ENCODE measurements around the gene IREB2. TPM values are rescaled to one million over a fixed set of nuclear protein-coding genes. Genes with fewer than 3 reads are reported as not detected.
"Not testable (repeated sequence)": the region's sequence is repeated elsewhere in the genome, so short reads cannot be mapped to it uniquely, and the experiment has no call there.

The IREB2 gene
- total RNA-seq, 2 experiments from 2014 or later, result 57.8 to 61.5 TPM

DNA sequence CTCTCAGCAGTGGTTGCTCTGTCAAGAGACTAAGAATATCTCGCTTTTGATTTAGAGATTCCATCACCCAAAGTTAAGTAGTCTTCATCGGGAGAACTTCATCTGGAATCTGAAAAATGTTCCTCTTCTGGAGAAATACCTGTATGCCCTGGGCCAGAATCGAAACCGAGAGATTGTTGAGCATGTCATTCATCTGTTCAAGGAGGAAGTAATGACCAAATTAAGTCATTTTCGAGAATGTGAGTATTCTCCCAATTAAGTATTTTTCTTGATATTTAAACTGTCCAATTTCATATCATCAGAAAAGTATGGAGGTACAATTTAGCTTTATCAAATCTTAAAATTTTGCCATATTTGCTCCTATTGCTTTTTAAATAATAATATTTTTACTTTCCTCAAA lies 89.3 kb downstream of the IREB2 start:
- Mint-ChIP-seq H3K4me1 (no peaks in the 10 kb centered on the region), H3K27ac (no peak overlapping the region), H3K27me3 (peaks cover 5% of the 10 kb centered on the region), H3K36me3 (ENCODE audit: low read depth) (peaks cover 4% of the 10 kb centered on the region), H3K4me3 (no peak overlapping the region), H3K9me3 (no peaks in the 10 kb centered on the region)
- ChIA-PET CTCF (no interaction called here), POLR2A (interaction anchor here (0.7 kb wide), 1 partner anchor 9 kb away, joined by 3 read pairs; no protein-coding TSS in a partner anchor)
- DNase-seq, result no peak

DNA sequence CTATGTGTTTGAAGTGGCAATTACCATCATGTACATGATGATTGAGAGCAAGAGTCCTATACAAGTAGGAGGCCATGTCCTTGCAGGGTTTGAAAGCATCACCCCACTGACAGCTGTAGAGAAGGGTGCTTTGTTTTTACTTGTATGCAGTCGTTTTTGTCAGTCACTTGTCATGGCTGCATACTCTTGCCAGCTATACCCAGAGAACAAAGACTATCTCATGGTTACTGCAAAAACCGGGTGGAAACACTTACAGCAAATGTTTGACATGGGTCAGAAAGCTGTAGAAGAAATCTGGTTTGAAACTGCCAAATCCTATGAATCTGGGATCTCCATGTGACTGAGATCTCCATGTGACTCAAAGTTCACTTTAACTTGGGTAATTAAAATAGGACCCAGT lies 95.3 kb downstream of the IREB2 start:
- H3K36me3 Mint-ChIP-seq (ENCODE audit: low read depth), result no peaks in the 10 kb centered on the region
- H3K27me3 Mint-ChIP-seq, result no peaks in the 10 kb centered on the region
- no peak overlapping the region for H3K4me3 Mint-ChIP-seq
- no peaks in the 10 kb centered on the region for H3K9me3 Mint-ChIP-seq
- ChIA-PET CTCF (no interaction called here), POLR2A (interaction anchor here (1.3 kb wide), 1 partner anchor 96 kb away, joined by 3 read pairs; no protein-coding TSS in a partner anchor)
- H3K27ac Mint-ChIP-seq, result no peak overlapping the region
- no peak for DNase-seq
- no peaks in the 10 kb centered on the region for H3K4me1 Mint-ChIP-seq

DNA sequence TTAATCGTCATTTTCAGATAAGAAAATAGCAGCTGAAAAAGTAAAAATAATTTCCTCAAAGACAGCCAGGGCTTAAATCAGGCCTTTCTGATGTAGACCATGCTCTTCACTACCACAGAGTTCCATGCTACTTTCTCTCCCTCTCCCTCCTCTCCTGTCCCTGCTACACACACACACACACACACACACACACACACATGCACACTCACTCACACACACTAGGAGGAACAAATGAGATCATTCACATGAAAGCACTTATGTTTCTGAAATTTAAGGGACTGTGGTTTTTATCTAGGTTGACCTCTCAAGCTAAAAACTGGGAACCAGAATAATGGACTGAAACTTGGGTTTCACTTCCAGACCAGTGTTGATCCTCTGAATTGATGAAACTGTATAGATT lies 98.1 kb downstream of the IREB2 start:
- no peaks in the 10 kb centered on the region for H3K9me3 Mint-ChIP-seq
- DNase-seq, result no peak

DNA sequence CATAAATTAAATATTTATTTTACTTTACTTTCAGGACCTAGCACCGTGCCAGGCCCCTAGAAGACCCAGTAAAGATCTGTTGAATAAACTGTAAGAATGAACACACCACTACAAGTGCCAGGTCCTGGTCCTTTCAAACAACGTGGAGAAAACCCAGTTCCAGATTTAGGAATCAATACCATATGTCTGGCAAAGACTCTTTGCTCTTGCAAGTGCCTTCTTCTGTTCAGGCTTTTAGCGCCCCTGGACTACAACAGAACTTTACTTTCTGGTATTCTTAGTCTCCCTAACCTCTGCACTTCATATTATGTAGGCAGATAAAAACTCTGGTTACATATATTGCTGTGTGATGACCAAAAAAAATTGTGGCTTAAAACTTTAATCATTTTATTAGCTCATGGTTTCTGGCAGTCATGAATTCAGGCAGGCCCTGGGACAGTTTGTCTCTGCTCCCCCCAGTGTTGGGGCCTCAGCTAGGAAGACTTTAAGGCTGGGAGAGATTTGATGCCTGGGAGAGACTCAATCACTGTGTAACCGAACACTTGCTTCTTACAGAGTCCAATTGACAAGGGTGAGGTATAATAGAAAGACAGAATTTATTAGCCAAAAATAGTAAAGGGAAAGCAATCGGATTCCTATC lies 99.4 kb downstream of the IREB2 start:
- POLR2A ChIA-PET, result no interaction called here
- no peak for DNase-seq

More for the DNA sequence above, 98.1 kb downstream of the IREB2 start:
- Mint-ChIP-seq H3K4me1 (peaks cover 12% of the 10 kb centered on the region), H3K36me3 (ENCODE audit: low read depth) (peaks cover 15% of the 10 kb centered on the region), H3K27ac (no peak overlapping the region), H3K4me3 (no peak overlapping the region), H3K27me3 (no peaks in the 10 kb centered on the region)
- POLR2A ChIA-PET, result no interaction called here
- CTCF ChIA-PET, result no interaction called here

DNA sequence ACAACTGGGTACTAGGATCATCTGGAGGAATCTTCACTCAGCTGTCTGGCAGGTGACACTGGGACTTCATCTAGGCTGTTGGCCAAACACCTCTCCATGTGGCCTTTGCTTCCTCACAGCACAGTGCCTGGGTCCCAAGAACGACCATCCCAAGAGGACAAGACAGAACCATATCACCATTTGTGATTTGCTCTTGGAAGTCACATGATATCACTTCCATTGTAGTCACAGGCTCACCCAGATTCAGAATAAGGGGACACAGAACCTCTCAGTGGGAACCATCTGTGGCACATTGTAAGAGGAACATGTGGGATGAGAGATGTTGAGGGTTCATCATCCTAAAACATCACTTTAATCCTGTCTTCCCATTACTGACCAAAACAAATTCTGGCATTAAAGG lies 100.3 kb downstream of the IREB2 start:
- CTCF ChIA-PET, result no interaction called here
- no peak overlapping the region for H3K27ac Mint-ChIP-seq
- POLR2A ChIA-PET, result no interaction called here
- no peaks in the 10 kb centered on the region for H3K27me3 Mint-ChIP-seq
- no peak for DNase-seq
- peaks cover 31% of the 10 kb centered on the region for H3K4me1 Mint-ChIP-seq
- no peaks in the 10 kb centered on the region for H3K9me3 Mint-ChIP-seq
- peaks cover 35% of the 10 kb centered on the region for H3K36me3 Mint-ChIP-seq (ENCODE audit: low read depth)
- H3K4me3 Mint-ChIP-seq, result peak overlapping the region; percentile 47

More for the DNA sequence above, 99.4 kb downstream of the IREB2 start:
- H3K27me3 Mint-ChIP-seq, result no peaks in the 10 kb centered on the region
- CTCF ChIA-PET, result no interaction called here
- no peak overlapping the region for H3K27ac Mint-ChIP-seq
- H3K4me3 Mint-ChIP-seq, result no peak overlapping the region
- peaks cover 21% of the 10 kb centered on the region for H3K4me1 Mint-ChIP-seq
- no peaks in the 10 kb centered on the region for H3K9me3 Mint-ChIP-seq
- H3K36me3 Mint-ChIP-seq (ENCODE audit: low read depth), result peaks cover 25% of the 10 kb centered on the region

DNA sequence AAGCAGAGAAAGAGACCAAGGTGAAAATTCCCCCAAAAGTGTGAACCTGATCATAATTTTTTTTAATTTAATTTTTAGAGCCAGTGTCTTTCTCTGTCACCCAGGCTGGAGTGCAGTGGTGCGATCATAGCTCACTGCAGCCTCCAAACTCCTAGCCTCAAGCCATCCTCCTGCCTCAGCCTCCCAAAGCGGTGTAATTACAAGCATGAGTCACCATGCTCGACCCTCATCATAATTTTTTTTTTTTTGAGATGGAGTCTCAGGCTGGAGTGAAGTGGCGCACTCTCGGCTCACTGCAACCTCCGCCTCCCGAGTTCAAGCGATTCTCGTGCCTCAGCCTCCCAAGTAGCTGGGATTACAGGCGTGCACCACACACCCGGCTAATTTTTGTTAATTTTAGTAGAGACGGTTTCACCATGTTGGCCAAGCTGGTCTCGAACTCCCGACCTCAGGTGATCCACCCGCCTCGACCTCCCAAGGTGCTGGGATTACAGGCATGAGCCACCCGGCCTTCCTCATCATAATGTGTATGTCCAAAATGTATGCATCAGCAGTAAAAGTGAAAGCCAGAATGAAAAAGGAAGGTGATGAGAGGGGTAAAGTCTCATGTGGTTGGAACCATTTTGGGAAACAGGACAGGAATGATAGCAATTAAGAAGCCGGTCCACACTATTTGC lies 101.6 kb downstream of the IREB2 start:
- H3K36me3 Mint-ChIP-seq (ENCODE audit: low read depth), result peaks cover 43% of the 10 kb centered on the region
- DNase-seq, result not testable (repeated sequence)
- CTCF ChIA-PET, result interaction anchor here (0.7 to 1.8 kb wide), 8 partner anchors 18 to 321 kb away, joined by 3 to 5 read pairs (median 3); partner anchors contain the start of genes IREB2 and SKIC8

DNA sequence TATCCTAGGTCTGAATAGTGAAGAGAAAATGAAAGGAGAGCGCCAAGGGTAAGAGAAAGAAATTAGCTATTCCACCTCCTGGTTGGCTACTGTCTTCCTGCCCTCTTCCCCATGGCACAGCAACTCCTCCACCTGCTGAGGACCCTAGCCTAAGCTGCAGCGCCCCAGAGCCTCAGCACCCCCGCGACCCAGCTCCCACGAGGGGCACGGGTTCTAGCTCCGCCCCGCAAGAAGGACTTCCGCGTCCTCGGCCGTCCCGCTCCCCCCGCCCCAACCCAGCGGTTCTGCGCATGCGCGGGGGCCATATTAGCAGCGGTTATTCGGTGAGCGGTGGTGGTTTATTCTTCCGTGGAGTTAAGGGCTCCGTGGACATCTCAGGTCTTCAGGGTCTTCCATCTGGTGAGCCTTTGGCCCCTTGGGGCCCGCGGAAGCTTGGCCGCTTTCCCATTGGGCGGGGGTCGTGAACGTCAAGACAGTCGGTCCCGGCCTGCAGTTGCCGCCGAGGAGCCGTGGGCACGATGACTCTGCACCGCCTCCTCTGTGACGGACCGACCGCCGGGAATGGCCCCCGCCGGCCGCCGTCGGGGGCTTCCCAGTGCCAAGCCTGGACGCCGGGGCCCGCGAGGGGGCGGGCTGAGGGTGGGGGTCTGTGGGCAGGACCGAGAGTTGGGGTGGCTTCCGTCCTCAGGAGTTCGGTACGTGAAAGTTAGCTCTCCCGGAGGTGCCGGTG lies 102.3 kb downstream of the IREB2 start, which contains the start of gene PSMA4:
TSS of gene PSMA4 (plus strand) at position 304 of the 730 bp plus-strand sequence. CDS start 1,484 bp downstream, outside the sequence.
- CTCF ChIA-PET, result interaction anchor here (0.7 to 1.8 kb wide), 9 partner anchors 17 to 320 kb away, joined by 3 to 5 read pairs (median 3); partner anchors contain the start of genes IREB2 and SKIC8
- peaks cover 38% of the 10 kb centered on the region for H3K4me1 Mint-ChIP-seq
- H3K27me3 Mint-ChIP-seq, result no peaks in the 10 kb centered on the region
- H3K4me3 Mint-ChIP-seq, result peak within 1 kb of the TSS; percentile 90
- DNase-seq, result peak; percentile 94
- H3K36me3 Mint-ChIP-seq (ENCODE audit: low read depth), result peaks cover 47% of the 10 kb centered on the region
- H3K9me3 Mint-ChIP-seq, result no peaks in the 10 kb centered on the region
- peak within 1 kb of the TSS; percentile 87 for H3K27ac Mint-ChIP-seq
- POLR2A ChIA-PET, result interaction anchor here (0.7 to 5.9 kb wide), 34 partner anchors 9 to 1121 kb away, joined by 3 to 56 read pairs (median 5); partner anchors contain the start of genes CHRNA5, DNAJA4, HYKK and IREB2

More for the DNA sequence above, 101.6 kb downstream of the IREB2 start:
- H3K9me3 Mint-ChIP-seq, H3K27me3 Mint-ChIP-seq: not testable (repeated sequence)
- POLR2A ChIA-PET, result interaction anchor here (0.7 to 5.9 kb wide), 30 partner anchors 9 to 1120 kb away, joined by 3 to 56 read pairs (median 6); partner anchors contain the start of genes CHRNA5, DNAJA4, HYKK and IREB2
- peaks cover 36% of the 10 kb centered on the region for H3K4me1 Mint-ChIP-seq
- peak overlapping the region; percentile 90 for H3K4me3 Mint-ChIP-seq
- peak overlapping the region; percentile 87 for H3K27ac Mint-ChIP-seq

DNA sequence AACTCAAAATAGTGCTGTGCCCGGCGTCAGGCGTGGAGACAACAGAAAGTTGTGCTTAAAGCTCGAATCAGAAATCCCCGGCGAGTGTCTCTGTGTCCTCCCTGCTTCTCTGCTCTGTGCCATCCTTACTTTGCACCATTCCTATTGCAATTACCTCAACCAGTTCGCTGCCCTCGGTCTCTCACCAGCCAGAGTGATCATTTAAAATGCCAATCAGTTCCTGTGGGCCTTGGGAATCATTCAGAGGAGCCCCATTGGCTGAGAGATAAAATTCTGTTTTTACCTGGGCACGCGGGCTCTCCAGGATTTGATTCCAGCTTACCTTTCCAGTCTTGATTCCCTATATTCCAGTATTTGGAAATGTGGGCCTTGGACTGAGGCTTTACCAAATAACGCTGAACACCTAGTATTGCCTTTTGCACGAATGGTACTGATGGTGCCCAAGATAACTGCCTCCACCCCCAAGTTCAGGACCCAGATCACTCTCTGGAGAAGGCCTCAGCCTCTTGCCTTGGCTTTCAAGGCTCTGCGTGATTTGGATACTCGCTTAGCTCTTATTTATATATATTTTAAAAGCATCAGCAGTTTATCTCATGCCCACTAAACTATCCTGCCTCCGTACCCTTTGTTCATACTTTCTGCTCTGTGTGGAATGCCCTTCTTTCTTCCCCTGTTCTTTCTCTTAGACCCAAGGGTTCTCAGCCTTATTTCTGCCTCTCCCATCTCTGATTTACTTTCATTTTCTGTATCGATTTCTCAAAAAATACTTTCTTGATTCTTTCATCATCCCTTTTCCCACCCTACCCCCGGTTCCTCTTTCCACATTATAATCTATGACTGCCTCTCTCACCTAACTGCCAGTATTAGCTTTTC lies 103.1 kb downstream of the IREB2 start:
- DNase-seq, result peak; percentile 33
- H3K27ac Mint-ChIP-seq, result peak overlapping the region; percentile 87
- no peaks in the 10 kb centered on the region for H3K9me3 Mint-ChIP-seq
- H3K27me3 Mint-ChIP-seq, result no peaks in the 10 kb centered on the region
- peak overlapping the region; percentile 90 for H3K4me3 Mint-ChIP-seq
- POLR2A ChIA-PET, result interaction anchor here (0.7 to 5.9 kb wide), 29 partner anchors 9 to 1122 kb away, joined by 3 to 56 read pairs (median 6); partner anchors contain the start of genes CHRNA5, DNAJA4, HYKK and IREB2
- CTCF ChIA-PET, result interaction anchor here (1.1 to 1.8 kb wide), 5 partner anchors 60 to 197 kb away, joined by 3 to 5 read pairs (median 4); partner anchors contain the start of gene IREB2
- H3K4me1 Mint-ChIP-seq, result peaks cover 41% of the 10 kb centered on the region
- H3K36me3 Mint-ChIP-seq (ENCODE audit: low read depth), result peaks cover 55% of the 10 kb centered on the region

DNA sequence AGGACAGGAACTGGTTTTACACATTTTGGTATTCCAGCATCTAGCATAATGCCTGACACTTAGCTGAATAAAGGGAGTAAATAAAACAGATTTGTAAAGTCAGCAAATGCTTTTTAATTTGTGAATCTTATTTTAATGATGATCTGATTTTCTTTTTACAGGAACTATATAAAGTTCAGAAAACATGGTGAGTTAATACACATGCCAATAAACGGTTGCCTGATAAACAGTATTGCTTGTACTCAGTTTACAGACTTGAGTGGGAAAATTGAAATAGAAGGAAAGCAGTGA lies 103.7 kb downstream of the IREB2 start:
- no peak for DNase-seq

DNA sequence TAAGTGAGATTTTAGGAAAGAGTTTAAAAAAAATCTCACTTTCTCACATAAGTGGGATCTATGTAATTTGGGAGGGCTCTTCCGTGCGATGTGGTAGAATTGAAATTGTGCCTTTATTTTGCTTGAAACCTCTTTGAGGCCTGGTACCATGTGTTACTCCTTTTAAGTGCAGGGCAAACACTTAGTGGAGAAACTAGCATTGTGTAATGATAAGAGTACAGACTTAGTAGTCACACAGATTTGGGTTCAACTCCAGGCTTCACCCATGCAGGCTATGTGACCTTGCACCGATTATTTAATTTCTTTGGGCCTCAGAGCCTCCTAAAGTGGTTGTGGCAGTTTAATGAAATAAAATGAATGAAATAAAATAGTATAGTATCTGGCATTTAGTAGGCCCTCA lies 104.6 kb downstream of the IREB2 start:
- Mint-ChIP-seq H3K4me3 (peak overlapping the region; percentile 90), H3K4me1 (peaks cover 41% of the 10 kb centered on the region), H3K27ac (peak overlapping the region; percentile 87), H3K9me3 (no peaks in the 10 kb centered on the region), H3K36me3 (ENCODE audit: low read depth) (peaks cover 67% of the 10 kb centered on the region), H3K27me3 (no peaks in the 10 kb centered on the region)
- no peak for DNase-seq
- ChIA-PET POLR2A (interaction anchor here (5.4 to 5.9 kb wide), 2 partner anchors 23 to 105 kb away, joined by 47 to 56 read pairs; partner anchors contain the start of genes CHRNA5 and IREB2), CTCF (interaction anchor here (0.7 to 1.8 kb wide), 2 partner anchors 26 to 120 kb away, joined by 3 to 4 read pairs; no protein-coding TSS in a partner anchor)

More for the DNA sequence above, 103.7 kb downstream of the IREB2 start:
- Mint-ChIP-seq H3K27ac (peak overlapping the region; percentile 87), H3K4me3 (peak overlapping the region; percentile 90), H3K36me3 (ENCODE audit: low read depth) (peaks cover 60% of the 10 kb centered on the region), H3K27me3 (no peaks in the 10 kb centered on the region), H3K4me1 (peaks cover 41% of the 10 kb centered on the region), H3K9me3 (no peaks in the 10 kb centered on the region)
- ChIA-PET POLR2A (interaction anchor here (1.4 to 5.9 kb wide), 11 partner anchors 8 to 332 kb away, joined by 4 to 56 read pairs (median 10); partner anchors contain the start of genes CHRNA5, IREB2 and MORF4L1), CTCF (interaction anchor here (1.1 to 1.8 kb wide), 2 partner anchors 65 to 119 kb away, joined by 3 to 4 read pairs; no protein-coding TSS in a partner anchor)

DNA sequence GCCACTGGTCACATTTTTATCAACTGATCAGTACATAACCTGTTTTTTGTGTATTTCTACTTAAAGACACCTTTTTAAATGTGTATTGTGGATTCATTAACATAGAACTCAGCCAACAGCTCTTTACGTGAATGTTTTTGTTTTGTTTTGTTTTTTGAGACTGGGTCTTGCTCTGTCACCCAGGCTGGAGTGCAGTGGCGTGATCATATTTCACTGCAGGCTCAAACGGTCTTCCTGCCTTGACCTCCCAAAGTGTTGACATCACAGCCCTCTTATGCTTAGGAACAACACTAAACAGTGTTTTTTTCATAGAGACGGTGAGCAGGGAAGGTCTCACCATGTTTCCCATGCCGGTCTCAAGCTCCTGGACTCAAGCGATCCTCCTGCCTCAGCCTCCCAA lies 112.2 kb downstream of the IREB2 start:
- no peaks in the 10 kb centered on the region for H3K9me3 Mint-ChIP-seq
- H3K4me1 Mint-ChIP-seq, result peaks cover 4% of the 10 kb centered on the region
- ChIA-PET POLR2A (interaction anchor here (1.4 to 1.8 kb wide), 2 partner anchors 10 to 42 kb away, joined by 4 to 11 read pairs; partner anchors contain the start of genes HYKK and PSMA4), CTCF (no interaction called here)
- no peak overlapping the region for H3K4me3 Mint-ChIP-seq
- peaks cover 49% of the 10 kb centered on the region for H3K36me3 Mint-ChIP-seq (ENCODE audit: low read depth)
- no peak for DNase-seq
- H3K27ac Mint-ChIP-seq, result no peak overlapping the region
- H3K27me3 Mint-ChIP-seq, result no peaks in the 10 kb centered on the region

DNA sequence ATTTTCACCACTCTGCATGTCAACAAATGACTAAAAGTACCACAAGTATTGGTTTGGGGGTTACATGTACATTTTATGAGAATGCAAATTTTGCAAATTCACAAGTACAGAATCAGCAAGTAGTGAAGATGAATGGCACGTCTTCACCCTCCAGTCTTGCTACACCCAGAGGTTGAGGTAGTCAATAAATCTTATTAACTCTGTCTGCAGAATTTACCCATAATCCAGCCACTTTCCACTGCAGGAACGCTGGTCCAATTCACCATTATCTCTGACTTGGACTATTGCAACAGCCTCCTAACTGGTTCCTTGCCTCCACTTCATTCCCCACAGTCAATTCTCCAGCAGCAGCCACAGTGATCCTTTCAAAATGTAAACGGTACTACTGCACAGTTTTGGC lies 112.8 kb downstream of the IREB2 start:
- Mint-ChIP-seq H3K4me3 (no peak overlapping the region), H3K27me3 (no peaks in the 10 kb centered on the region), H3K36me3 (ENCODE audit: low read depth) (peaks cover 43% of the 10 kb centered on the region), H3K9me3 (no peaks in the 10 kb centered on the region), H3K27ac (no peak overlapping the region), H3K4me1 (no peaks in the 10 kb centered on the region)
- no peak for DNase-seq
- CTCF ChIA-PET, result no interaction called here
- POLR2A ChIA-PET, result interaction anchor here (1.4 kb wide), 1 partner anchor 43 kb away, joined by 4 read pairs; the partner anchor contains the start of gene HYKK

Data from activated CD4-positive, alpha-beta memory T cell treated with anti-CD3 and anti-CD28 coated beads, Interleukin-2, amount 10 ng/mL, durations not matched to agents 7 days and 5 days (primary cell).